Duodenal mucosa (tissue), 2 donors: ENCODE results near the gene HACE1.

ENCODE experiments used
- H3K27ac ChIP-seq: one replicate; pipeline ENCODE4 v1.7.0; 2013; ENCODE audit warnings: low read depth, low read length
- H3K27me3 ChIP-seq, 2 donors: one replicate each; pipeline ENCODE4 v1.7.0; 2013; ENCODE audit warnings: low read length in 2 of 2, control low read depth in 1 of 2; ENCODE audit not compliant: insufficient read depth in 2 of 2, control insufficient read depth in 1 of 2
- H3K36me3 ChIP-seq, 2 donors: one replicate each; pipeline ENCODE4 v1.7.0; 2013; ENCODE audit warnings: low read length in 2 of 2, control low read depth in 1 of 2; ENCODE audit not compliant: insufficient read depth in 2 of 2, control insufficient read depth in 1 of 2
- H3K4me1 ChIP-seq, 2 donors: one replicate each; pipeline ENCODE4 v1.7.0; 2013; ENCODE audit warnings: low read length in 2 of 2, control low read depth in 1 of 2; ENCODE audit not compliant: insufficient read depth in 2 of 2, control insufficient read depth in 1 of 2
- H3K4me3 ChIP-seq, 2 donors: one replicate each; pipeline ENCODE4 v1.7.0; 2013; ENCODE audit warnings: low read length in 2 of 2, low read depth in 1 of 2
- H3K9ac ChIP-seq, 2 donors: one replicate each; pipeline ENCODE4 v1.7.0; 2013; ENCODE audit warnings: low read length in 2 of 2, low read depth in 1 of 2
- H3K9me3 ChIP-seq, 2 donors: one replicate each; pipeline ENCODE4 v1.7.0; 2013; ENCODE audit warnings: low read length in 2 of 2, control low read depth in 1 of 2; ENCODE audit not compliant: control insufficient read depth in 1 of 2

The HACE1 gene

GRCh38 chr6:104680539-104680938 is 179.2 kb downstream of the HACE1 start:
- H3K27ac ChIP-seq = no peak overlapping the region
- no peak overlapping the region for H3K9ac ChIP-seq
- no peaks in the 10 kb centered on the region for H3K36me3 ChIP-seq
- H3K4me1 ChIP-seq = no peaks in the 10 kb centered on the region
- no peaks in the 10 kb centered on the region for H3K9me3 ChIP-seq
- no peaks in the 10 kb centered on the region for H3K27me3 ChIP-seq
- no peak overlapping the region for H3K4me3 ChIP-seq

- no peak overlapping the region for H3K27ac ChIP-seq
- H3K9me3 ChIP-seq = no peaks in the 10 kb centered on the region
- H3K4me1 ChIP-seq = no peaks in the 10 kb centered on the region
- no peak overlapping the region for H3K9ac ChIP-seq
- H3K4me3 ChIP-seq = no peak overlapping the region
- H3K27me3 ChIP-seq = no peaks in the 10 kb centered on the region
- no peaks in the 10 kb centered on the region for H3K36me3 ChIP-seq
Observed at GRCh38 chr6:104679971-104680370, 179.7 kb downstream of the HACE1 start.
